Suppressor macrophage (primary cell): ENCODE results near the gene RGS8.

Source experiments
- DNase-seq, 4 experiments: peaks; one replicate each; pipeline ENCODE4 v3.0.0-alpha.2; 2020 to 2022
- total RNA-seq, 17 experiments: gene quantifications; one replicate each; lab custom pipeline; 2026; ENCODE audit warnings: mixed read lengths in 6 of 17, inconsistent platforms in 3 of 17; lab: John Stamatoyannopoulos, UW

The RGS8 gene
- total RNA-seq, result 0 to 2.9 (median 0.04) reads per million in 17 experiments

- DNase-seq, result no peak
Measured at GRCh38 chr1:182684116-182684828, at the start of gene RGS8. RGS8 (minus strand) TSS chr1:182684587; CDS start chr1:182669649, 14,938 bp downstream.

GRCh38 chr1:182731852-182732575 is 47.6 kb upstream of the RGS8 start:
- no peak for DNase-seq

- no peak for DNase-seq
Measured at GRCh38 chr1:182726912-182727311, 42.5 kb upstream of the RGS8 start.

DNA sequence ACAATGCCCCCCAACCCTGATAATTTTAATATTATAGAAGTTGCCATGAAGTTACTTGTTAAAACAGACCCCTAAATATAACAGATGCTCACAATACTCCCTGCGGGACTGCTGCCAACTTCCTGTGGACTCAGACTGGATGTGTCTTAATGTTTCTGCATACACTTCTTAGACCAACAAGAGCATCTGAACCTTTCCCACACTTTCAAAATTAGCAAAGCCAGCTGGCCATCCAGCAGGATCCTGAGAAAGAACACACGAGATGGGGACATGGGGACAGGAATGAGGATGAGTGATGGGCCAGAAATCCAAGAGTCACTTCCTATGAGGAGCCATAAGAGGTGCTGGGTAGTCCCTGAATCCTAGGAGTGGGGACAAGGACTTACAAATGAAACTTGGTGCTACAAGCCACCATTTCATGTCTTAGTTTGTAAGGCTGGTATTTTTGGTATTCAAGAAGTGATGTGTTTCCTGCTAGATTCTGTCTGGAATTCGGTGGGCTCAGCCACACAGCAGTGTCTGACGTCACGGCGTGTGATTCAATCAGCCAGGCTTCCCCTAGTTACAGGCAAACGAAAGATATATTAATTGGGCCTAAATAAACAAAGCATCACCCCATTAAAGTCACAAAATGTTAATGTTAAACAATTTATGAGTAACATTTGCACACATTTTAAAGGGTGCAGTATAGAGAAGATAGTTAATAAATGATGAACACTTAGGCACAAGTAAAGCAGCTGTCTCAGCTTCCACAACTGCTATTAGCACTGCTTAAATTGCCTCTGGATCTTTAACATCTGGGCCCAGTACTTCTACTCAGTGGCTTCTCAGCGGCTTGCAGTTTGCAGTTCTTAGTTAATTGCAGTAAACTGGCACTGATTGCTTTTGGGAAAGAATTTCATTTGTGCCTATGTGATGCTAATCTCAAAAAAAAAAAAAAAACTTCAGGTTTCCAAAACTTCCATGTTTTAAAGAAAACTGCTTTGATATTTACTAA is 41.2 kb upstream of the RGS8 start:
- no peak for DNase-seq

DNA sequence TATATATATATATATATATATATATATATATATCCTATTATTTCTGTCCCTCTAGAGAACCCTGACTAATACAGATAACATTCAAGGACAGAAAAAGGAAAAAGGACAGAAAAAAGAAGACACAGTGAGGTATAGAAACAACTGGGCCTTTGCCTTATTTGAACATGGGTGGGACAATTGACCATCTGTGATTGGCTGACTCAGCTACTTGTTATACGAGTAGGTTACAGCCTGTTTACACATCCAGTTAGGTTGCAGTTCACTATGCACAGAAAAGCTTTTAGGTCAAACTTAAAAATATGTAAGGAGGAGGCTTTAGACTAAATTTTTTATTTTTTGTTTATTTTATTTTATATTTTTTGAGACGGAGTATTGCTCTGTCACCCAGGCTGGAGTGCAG is 39.8 kb upstream of the RGS8 start:
- no peak for DNase-seq

GRCh38 chr1:182723200-182723599 is 38.8 kb upstream of the RGS8 start:
- no peak for DNase-seq

- DNase-seq, result no peak
Measured at GRCh38 chr1:182721525-182721924, 37.1 kb upstream of the RGS8 start.

DNA sequence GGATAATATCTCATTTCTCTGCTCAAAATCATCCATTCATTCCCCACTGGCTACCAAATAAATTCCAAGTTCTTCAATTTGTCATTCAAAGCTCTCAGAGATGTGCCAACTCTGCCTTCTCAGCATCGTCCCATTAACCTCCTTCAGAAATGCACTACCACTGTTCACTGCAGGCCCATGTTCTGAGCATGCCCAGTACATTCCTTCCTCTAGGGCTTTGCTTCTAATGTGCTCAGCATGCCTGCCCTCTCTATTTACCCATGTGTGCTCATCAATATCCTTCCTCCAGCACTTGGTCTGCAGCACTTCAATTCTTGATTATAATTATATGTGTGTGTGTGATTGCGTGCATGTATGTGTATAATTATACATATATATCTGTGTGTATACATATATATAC is 36.1 kb upstream of the RGS8 start:
- no peak for DNase-seq

DNA sequence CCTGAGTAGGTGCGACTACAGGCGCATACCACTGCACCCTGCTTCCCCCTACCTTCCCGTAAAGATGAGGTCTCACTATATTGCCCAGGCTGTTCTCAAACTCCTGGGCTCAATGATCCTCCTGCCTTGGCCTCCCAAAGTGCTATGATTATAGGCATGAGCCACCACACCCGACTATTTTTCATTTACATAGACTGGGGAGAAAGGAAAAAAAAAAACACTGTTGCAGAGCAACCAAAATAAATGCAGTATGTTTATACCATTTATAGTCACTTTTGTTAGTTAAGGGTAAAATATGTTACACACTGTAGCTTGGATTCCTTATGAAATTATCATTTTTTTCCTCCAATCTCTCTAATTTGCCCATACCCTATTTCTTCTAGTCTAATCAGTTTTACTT is 35.2 kb upstream of the RGS8 start:
- no peak for DNase-seq

DNA sequence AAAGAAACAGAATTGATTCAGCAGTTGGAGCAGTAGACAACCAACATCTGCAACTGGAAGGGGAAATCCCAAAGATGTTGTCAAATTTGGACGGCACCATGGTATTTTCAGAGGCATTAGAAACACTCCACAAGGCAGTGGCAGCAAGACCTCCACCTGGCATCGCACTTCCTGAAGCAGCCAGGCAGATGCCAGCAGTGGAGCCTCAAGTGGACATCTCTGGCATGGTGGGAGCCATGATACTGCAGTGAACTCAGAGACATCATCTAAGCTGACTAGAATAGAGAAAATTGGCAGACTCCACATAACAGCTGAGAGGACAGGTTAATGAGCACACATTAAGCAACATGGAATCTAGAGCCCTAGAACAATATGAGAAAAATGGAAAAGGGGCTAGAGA is 33.9 kb upstream of the RGS8 start:
- DNase-seq, result no peak

GRCh38 chr1:182716740-182717720 is 32.6 kb upstream of the RGS8 start:
- no peak for DNase-seq

GRCh38 chr1:182715531-182715930 is 31.1 kb upstream of the RGS8 start:
- no peak for DNase-seq

GRCh38 chr1:182714546-182714945 is 30.2 kb upstream of the RGS8 start:
- no peak for DNase-seq

GRCh38 chr1:182713939-182714338 is 29.6 kb upstream of the RGS8 start:
- DNase-seq, result no peak

GRCh38 chr1:182713492-182713891 is 29.1 kb upstream of the RGS8 start:
- DNase-seq, result no peak

DNA sequence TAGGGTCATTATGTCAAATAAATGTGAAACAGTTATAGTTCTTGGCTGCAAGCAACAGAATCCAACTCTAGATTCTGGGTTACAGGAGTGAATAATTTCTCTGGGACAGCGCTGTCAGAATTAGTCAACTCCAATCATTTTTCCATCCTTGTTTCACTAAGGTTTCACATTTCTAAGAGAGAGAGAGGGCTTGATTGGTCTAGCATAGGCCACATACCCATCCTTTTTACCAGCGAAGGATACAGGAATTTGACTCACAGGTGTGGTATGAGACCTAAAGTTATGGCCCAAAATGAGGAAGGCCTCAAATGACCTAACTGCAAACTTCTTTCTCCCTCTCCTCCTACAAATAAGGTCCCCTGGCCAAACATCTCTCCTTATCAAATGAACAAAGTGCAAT is 25.5 kb upstream of the RGS8 start:
- DNase-seq, result no peak

DNA sequence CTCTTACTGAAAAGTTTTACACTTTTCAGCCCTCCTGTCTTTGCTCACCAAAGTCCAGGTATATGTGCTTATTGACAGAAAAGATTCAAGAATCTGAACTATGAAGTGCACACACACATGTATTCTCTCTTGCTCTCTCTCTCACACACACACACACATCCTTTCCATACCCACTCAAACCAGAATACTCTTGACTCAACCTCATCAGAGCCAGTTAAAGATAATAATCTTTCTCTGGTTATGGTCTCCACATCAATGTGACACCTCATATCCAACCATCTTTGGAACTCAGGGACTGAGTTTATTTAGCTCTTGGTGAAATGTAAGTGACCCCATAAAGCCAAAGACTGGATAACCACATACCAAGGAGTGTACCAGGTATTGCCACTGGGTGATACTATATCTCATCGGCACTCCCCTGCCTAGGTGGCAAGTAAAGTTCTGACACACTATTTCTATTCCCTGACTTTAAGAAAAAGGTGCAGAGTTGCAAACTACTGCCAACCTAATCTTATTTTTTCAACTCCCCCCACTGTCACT is 24.9 kb upstream of the RGS8 start:
- DNase-seq, result no peak

DNA sequence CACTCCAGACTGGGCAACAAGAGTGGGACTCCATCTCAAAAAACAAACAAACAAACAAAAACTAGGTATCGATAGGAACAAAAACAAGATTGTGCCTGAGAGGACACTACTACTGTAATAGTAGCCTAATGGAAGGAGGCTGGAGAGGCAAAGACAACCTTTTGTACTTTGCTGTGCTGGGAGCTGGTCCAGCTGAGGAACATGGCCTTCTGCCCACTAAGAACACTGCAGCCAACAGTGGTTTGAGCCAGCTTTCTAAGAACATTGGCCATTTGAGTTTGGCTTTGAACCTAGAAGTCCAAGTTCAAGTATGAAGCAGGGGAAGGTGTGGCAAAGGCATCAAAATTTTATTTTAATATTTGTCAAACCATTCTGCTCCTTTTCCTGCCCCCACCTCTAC is 22.7 kb upstream of the RGS8 start:
- no peak for DNase-seq

DNA sequence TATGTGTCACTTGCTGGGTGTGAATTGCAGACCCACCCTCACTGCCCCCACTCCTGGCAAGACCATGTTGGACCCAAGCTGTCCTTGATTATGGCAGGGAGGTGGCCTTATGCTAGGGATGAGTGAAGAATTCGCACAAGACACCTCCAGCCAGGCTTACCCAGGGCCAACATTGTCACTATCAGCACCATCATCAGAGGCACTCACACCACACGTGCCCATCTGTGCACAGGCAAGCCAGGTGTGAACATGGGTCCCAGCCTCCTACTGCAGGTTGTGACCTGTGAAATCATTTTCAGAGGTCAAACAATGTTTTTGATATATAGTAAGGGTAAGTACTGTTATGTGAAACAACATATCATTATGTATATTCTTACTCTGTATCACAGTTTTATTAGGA is 20.3 kb upstream of the RGS8 start:
- no peak for DNase-seq

GRCh38 chr1:182703539-182703938 is 19.2 kb upstream of the RGS8 start:
- DNase-seq, result no peak

DNA sequence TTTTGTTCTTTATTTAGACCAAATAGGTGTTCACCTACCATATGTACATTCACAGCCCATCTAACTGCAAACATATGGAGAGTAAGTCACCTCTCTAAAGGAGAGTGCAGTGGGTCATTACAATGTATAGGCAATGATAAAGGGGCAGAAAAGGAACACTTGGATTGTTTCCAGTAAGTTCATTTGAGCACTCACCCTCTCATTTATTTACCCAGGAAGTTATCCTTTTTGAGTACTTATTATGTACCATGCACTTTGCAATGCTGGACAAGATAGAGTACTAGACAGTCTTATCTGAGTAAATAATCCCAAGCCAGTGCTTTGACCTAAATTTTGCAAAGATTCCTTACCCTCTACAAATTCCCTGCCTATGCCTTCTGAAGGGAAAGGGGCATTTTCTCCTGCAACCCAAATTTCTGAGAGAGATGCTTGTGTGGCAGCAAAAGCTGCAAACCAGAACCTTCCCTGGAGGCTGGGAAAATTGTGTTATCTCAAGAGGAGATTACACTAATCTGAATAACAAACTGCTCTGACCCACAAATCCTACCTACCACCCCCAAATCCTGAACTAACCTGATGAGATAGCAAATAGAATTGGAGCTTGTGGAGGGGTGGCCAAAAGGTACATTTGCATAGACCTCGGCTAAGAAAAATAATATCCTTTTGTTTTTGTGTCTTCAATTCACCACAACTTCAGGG is 18.6 kb upstream of the RGS8 start:
- no peak for DNase-seq
